Globus pallidus (tissue), 1 donor: ENCODE measurements around the gene LBX2.

Experiments used
- DNase-seq: peaks from one replicate; pipeline ENCODE4 v3.0.0-alpha.2; 2015; ENCODE audit warnings: low spot score

Gene LBX2

GRCh38 chr2:74457129-74457548, 42.3 kb downstream of the LBX2 start:
- no peak for DNase-seq

GRCh38 chr2:74454654-74455511, 44.5 kb downstream of the LBX2 start, which contains the start of gene INO80B:
TSS of gene INO80B (plus strand) at chr2:74455087. CDS start at chr2:74455117, 30 bp downstream.
- DNase-seq: peak; percentile 97

GRCh38 chr2:74450570-74451190, 48.7 kb downstream of the LBX2 start:
- no peak for DNase-seq

- DNase-seq: no peak
Measured at GRCh38 chr2:74448771-74449170, 50.6 kb downstream of the LBX2 start.
